Cardiac muscle cell (in vitro differentiated cells and primary cell): ENCODE results near the gene FBXO8. TPM values are rescaled to one million over a fixed set of nuclear protein-coding genes. Genes with fewer than 3 reads are reported as not detected.
A peak's percentile ranks its signal among the peaks of the same experiment; 100 is the strongest.

ENCODE experiments used
- DNase-seq, 2 donors: peaks; one replicate each; pipeline versions ENCODE4 v3.0.0 to v3.0.0-alpha.2; 2010 to 2017; ENCODE audit warnings: low read depth in 1 of 2, low spot score in 1 of 2
- H3K27ac ChIP-seq: fragments of 200-600 bp; sonication (generic); 2 replicates; pipeline ENCODE4 v1.5.1; 2016
- H3K27me3 ChIP-seq: fragments of 200-600 bp; sonication (generic); 2 replicates; pipeline ENCODE4 v1.6.0; 2016; ENCODE audit warnings: control low read depth
- H3K36me3 ChIP-seq: fragments of 200-600 bp; sonication (generic); 2 replicates; pipeline ENCODE4 v1.5.1; 2016; ENCODE audit warnings: control low read depth
- H3K4me1 ChIP-seq: fragments of 200-600 bp; sonication (generic); 2 replicates; pipeline ENCODE4 v1.8.1; 2017; ENCODE audit warnings: low read depth, mild to moderate bottlenecking, mixed run types
- H3K4me3 ChIP-seq: fragments of 200-600 bp; sonication (generic); 2 replicates; pipeline ENCODE4 v1.5.1; 2016; ENCODE audit warnings: mild to moderate bottlenecking
- H3K9me3 ChIP-seq: fragments of 200-600 bp; sonication (generic); 2 replicates; pipeline ENCODE4 v1.5.1; 2017; ENCODE audit warnings: low read depth, mild to moderate bottlenecking, control low read depth
- CTCF ChIP-seq: IDR thresholded peaks from 2 replicates; pipeline ENCODE4 v1.5.1; 2012; ENCODE audit warnings: low read depth, mild to moderate bottlenecking, low read length
- polyA plus RNA-seq: library from polyadenylated mRNA; unstranded; fragments of >200 nt; fragmentation: Nextera tagmentation; extraction: Ambion mirVana; gene quantifications from 2 replicates; pipeline ENCODE4 v1.2.1, GENCODE V29; 2016
- total RNA-seq: library from RNA; depleted of rRNA; stranded (reverse); fragments of >200 nt; gene quantifications from 2 replicates; pipeline ENCODE4 v1.2.3, GENCODE V29; 2016

FBXO8 gene
- total and polyA plus RNA-seq, 2 experiments from 2014 or later: 17.5 to 23.5 TPM

- no peak overlapping the region for H3K27ac ChIP-seq
- no peaks in the 10 kb centered on the region for H3K4me1 ChIP-seq
- no peak overlapping the region for H3K4me3 ChIP-seq
- H3K36me3 ChIP-seq: peaks cover 4% of the 10 kb centered on the region
- no peaks in the 10 kb centered on the region for H3K9me3 ChIP-seq
- DNase-seq: peak; percentile 45 to 59
- H3K27me3 ChIP-seq: no peaks in the 10 kb centered on the region
- peak; percentile 69 for TF ChIP-seq CTCF
These were observed 35.6 kb upstream of the FBXO8 start for GRCh38 chr4:174318829-174319764.

DNA sequence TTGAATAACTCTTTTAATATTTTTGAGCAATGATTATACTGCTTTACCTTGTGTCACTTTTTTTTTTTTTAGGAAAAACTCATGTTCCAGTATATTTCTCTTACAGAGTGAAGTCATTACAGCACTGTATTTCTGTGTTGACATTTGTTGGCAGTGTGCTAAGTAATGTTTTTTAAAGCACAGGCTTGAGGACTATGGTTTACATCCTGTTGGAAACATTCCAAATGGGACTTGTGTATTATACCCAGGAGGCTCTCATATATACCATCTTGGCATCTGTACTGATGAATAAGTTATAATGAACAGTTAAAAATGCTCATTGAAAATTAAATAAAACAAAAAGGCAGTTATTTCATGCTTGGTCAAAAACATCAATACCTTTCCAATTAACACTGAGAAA, 34.1 kb upstream of the FBXO8 start:
- peaks cover 4% of the 10 kb centered on the region for H3K36me3 ChIP-seq
- no peak overlapping the region for H3K27ac ChIP-seq
- H3K9me3 ChIP-seq: no peaks in the 10 kb centered on the region
- H3K4me1 ChIP-seq: no peaks in the 10 kb centered on the region
- no peaks in the 10 kb centered on the region for H3K27me3 ChIP-seq
- no peak overlapping the region for H3K4me3 ChIP-seq
- TF ChIP-seq CTCF: no peak
- DNase-seq: peak in 1 of 2 donors; percentile 56

DNA sequence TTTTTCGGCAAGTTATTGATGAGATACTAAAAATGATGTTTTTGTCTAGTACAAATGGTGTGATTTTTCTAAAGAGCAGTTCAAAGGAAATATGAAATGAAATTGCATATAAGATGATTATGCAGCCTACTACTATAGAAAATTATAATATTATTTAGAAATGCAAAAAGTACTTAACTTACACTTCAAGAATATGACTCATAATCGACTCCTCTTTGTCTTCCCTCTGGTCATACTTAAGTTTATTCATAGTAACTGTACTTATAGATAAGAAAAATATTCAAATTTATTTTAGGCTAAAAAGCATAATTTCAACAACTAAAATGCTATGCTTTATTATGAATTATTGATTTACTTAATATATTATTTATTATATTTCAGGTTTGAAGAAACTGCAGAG, 33.5 kb upstream of the FBXO8 start:
- H3K9me3 ChIP-seq: no peaks in the 10 kb centered on the region
- peak in 1 of 2 donors; percentile 10 for DNase-seq
- H3K27ac ChIP-seq: no peak overlapping the region
- H3K4me1 ChIP-seq: no peaks in the 10 kb centered on the region
- peaks cover 4% of the 10 kb centered on the region for H3K36me3 ChIP-seq
- no peaks in the 10 kb centered on the region for H3K27me3 ChIP-seq
- no peak for TF ChIP-seq CTCF
- no peak overlapping the region for H3K4me3 ChIP-seq

DNA sequence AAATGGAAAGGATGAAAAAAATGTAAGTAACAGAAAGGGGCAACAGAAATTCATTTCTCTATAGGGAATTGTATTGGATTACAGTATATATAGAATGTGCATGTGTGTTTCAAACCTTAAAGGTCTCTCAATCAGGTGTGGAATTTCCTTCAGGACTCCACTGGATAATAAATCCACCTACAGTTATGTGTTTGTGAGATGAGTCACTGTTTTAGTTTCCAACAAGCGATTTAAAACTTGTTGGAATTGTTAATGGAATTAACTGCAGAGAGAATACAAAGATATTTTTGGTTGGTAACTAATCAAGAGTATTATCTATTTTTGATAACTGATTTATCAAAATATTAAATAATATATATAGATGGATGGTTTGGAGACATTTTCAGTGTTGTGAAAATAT, 33.1 kb upstream of the FBXO8 start:
- no peaks in the 10 kb centered on the region for H3K4me1 ChIP-seq
- peaks cover 4% of the 10 kb centered on the region for H3K36me3 ChIP-seq
- no peak overlapping the region for H3K4me3 ChIP-seq
- H3K9me3 ChIP-seq: no peaks in the 10 kb centered on the region
- TF ChIP-seq CTCF: no peak
- H3K27me3 ChIP-seq: no peaks in the 10 kb centered on the region
- H3K27ac ChIP-seq: no peak overlapping the region
- DNase-seq: no peak

- H3K27ac ChIP-seq: no peak overlapping the region
- no peak overlapping the region for H3K4me3 ChIP-seq
- peaks cover 9% of the 10 kb centered on the region for H3K36me3 ChIP-seq
- H3K4me1 ChIP-seq: no peaks in the 10 kb centered on the region
- no peak for TF ChIP-seq CTCF
- H3K9me3 ChIP-seq: no peaks in the 10 kb centered on the region
- DNase-seq: peak in 1 of 2 donors; percentile 46
- H3K27me3 ChIP-seq: no peaks in the 10 kb centered on the region
These were observed 31.3 kb upstream of the FBXO8 start for GRCh38 chr4:174314770-174315169.
